Measurements from ENCODE around the gene UBE3D. TPM values are rescaled to one million over a fixed set of nuclear protein-coding genes. Genes with fewer than 3 reads are reported as not detected.

The UBE3D gene
- total and polyA plus RNA-seq, 2 of the 4 experiments (the other 2 are of a cell fraction), result 3.2 to 6.3 TPM

- no TSS peak for BruUV-seq (replicated peaks)
- POLR2A ChIA-PET (ENCODE audit: unreplicated experiment), result no interaction called here
- H2BK20ac ChIP-seq (ENCODE audit: low read depth, low read length), result peak overlapping the region; percentile 93
- H3K56ac ChIP-seq (ENCODE audit: extremely low read depth, insufficient read depth, low read length), result peak overlapping the region; percentile 68
- peaks cover 16% of the 10 kb centered on the region for H3K9me1 ChIP-seq (ENCODE audit: insufficient read depth, low read length)
- peak overlapping the region; percentile 79; the same call in 1 of the 2 replicates for H3K23ac ChIP-seq (ENCODE audit: low read depth, low read length)
- peak overlapping the region; percentile 69; the same call in 1 of the 2 replicates for H3K4me2 ChIP-seq (ENCODE audit: low read depth, low read length)
- peak overlapping the region; percentile 94 for H3K18ac ChIP-seq (ENCODE audit: low read depth, low read length)
- no peaks in the 10 kb centered on the region for H3K9me3 ChIP-seq (ENCODE audit: control insufficient read depth, insufficient read depth, low read length)
- peak overlapping the region; percentile 60 for H2AFZ ChIP-seq (replicated peaks; ENCODE audit: low read length, poor library complexity)
- H2BK15ac ChIP-seq (ENCODE audit: low read depth, low read length), result peak overlapping the region; percentile 97
- no peaks in the 10 kb centered on the region for H3K36me3 ChIP-seq (ENCODE audit: control insufficient read depth, insufficient read depth, low read length)
- peak overlapping the region; percentile 88 for H2BK120ac ChIP-seq (ENCODE audit: low read depth, low read length)
- WGBS, 2 experiments (ENCODE audit: extremely low coverage in 2 of 2, insufficient read length in 1 of 2), result no CpG with 5 or more reads among the region's 4 CpGs
- H4K8ac ChIP-seq (ENCODE audit: low read depth in 2 of 2, low read length in 2 of 2), result peak overlapping the region; percentile 88
- peak overlapping the region; percentile 94 for H4K5ac ChIP-seq (ENCODE audit: low read depth, low read length)
- intact Hi-C loops (cut with micrococcal nuclease) (loop anchor here (5.0 to 10.0 kb wide), 2 partner anchors 260 to 708 kb away; partner anchors contain the start of gene IBTK), dilution Hi-C loops (cut with HindIII; ENCODE audit: low sequenced_read_pairs, unreplicated experiment) (no loop called here), in situ Hi-C loops (cut with MboI; ENCODE audit: low sequenced_read_pairs) (no loop called here)
- H3K27me3 ChIP-seq (ENCODE audit: control insufficient read depth, insufficient read depth, low read length), result no peaks in the 10 kb centered on the region
- H3K9ac ChIP-seq (ENCODE audit: low read depth, low read length), result no peak overlapping the region
- no peak overlapping the region for H3K4me3 ChIP-seq (ENCODE audit: insufficient read depth, low read depth, low read length)
- no peaks in the 10 kb centered on the region for H3K79me1 ChIP-seq (ENCODE audit: low read depth in 1 of 2, low read length in 2 of 2)
- H2AK9ac ChIP-seq (replicated peaks; ENCODE audit: low read depth, low read length, poor library complexity), result no peak overlapping the region
- H2AK5ac ChIP-seq (ENCODE audit: low read depth, low read length), result peak overlapping the region; percentile 91
- H3K27ac ChIP-seq (ENCODE audit: insufficient read depth, low read length), result peak overlapping the region; percentile 98
- peak; percentile 91 for DNase-seq
- peaks cover 32% of the 10 kb centered on the region for H3K4me1 ChIP-seq (ENCODE audit: control insufficient read depth, insufficient read depth, low read length)
- peak overlapping the region; percentile 86 for H4K91ac ChIP-seq (ENCODE audit: insufficient read depth, low read depth, low read length)
- peak overlapping the region; percentile 97 for H2BK5ac ChIP-seq (ENCODE audit: low read depth, low read length, poor library complexity, severe bottlenecking)
- no peaks in the 10 kb centered on the region; the same call in 1 of the 2 replicates for H4K20me1 ChIP-seq (ENCODE audit: insufficient read depth, low read length)
- H3K4ac ChIP-seq (ENCODE audit: low read depth, low read length), result peak overlapping the region; percentile 92
- TF ChIP-seq MAFK (IDR thresholded peaks at IDR 0.05; ENCODE audit: low read depth, low read length) (no peak), MXI1 (IDR thresholded peaks at IDR 0.05; ENCODE audit: borderline replicate concordance, low read depth, low read length) (no peak), NFE2L2 (IDR thresholded peaks at IDR 0.05; ENCODE audit: low read depth, low read length) (peak; percentile 71), CTCF (conservative IDR thresholded peaks at IDR 0.05; ENCODE audit: low read depth, low read length) (no peak), CEBPB (IDR thresholded peaks at IDR 0.05; ENCODE audit: low read depth, low read length) (no peak), USF2 (IDR thresholded peaks at IDR 0.05; ENCODE audit: low read depth, low read length) (no peak), RFX5 (IDR thresholded peaks at IDR 0.05; ENCODE audit: low read depth, low read length) (no peak), CHD1 (IDR thresholded peaks at IDR 0.05; ENCODE audit: low read depth, low read length) (no peak), FOS (IDR thresholded peaks at IDR 0.05; ENCODE audit: low read depth, low read length) (peak; percentile 72; the same call in 1 of the 2 replicates), POLR2A (IDR thresholded peaks at IDR 0.05; ENCODE audit: low read depth, low read length) (no peak), BHLHE40 (IDR thresholded peaks at IDR 0.05; ENCODE audit: low read depth, low read length) (no peak), SMC3 (IDR thresholded peaks at IDR 0.05; ENCODE audit: low read depth, low read length) (no peak)
- peak overlapping the region; percentile 68 for H3K14ac ChIP-seq (replicated peaks; ENCODE audit: low read depth, low read length)
- ATAC-seq (ENCODE audit: low read depth), result peak; percentile 40
- CTCF ChIA-PET, result no interaction called here
Observed at GRCh38 chr6:82954937-82955577, 110.6 kb downstream of the UBE3D start.

Data from IMR-90 (cell line).